ENCODE measurements around the gene ARHGEF11. TPM values are rescaled to one million over a fixed set of nuclear protein-coding genes. Genes with fewer than 3 reads are reported as not detected.

The ARHGEF11 gene
- total and polyA plus RNA-seq, 2 donors = 23.8 to 28.7 TPM

- no peaks in the 10 kb centered on the region for H3K36me3 ChIP-seq (ENCODE audit: insufficient read depth)
- 79% methylated on average over 12 of the region's 12 CpGs for WGBS
- DNase-seq (ENCODE audit: extremely low spot score) = no peak
- no peaks in the 10 kb centered on the region for H3K4me1 ChIP-seq (ENCODE audit: insufficient read depth)
- no peak overlapping the region for H3K27ac ChIP-seq (ENCODE audit: low read depth)
- H3K4me3 ChIP-seq (ENCODE audit: low read depth, low read length) = no peak overlapping the region
Measured at GRCh38 chr1:156898971-156899664, 146.4 kb downstream of the ARHGEF11 start.

GRCh38 chr1:156898161-156898566, 147.4 kb downstream of the ARHGEF11 start:
- H3K27ac ChIP-seq (ENCODE audit: low read depth) = no peak overlapping the region
- WGBS = 40% methylated on average over 12 of the region's 13 CpGs
- no peak overlapping the region for H3K4me3 ChIP-seq (ENCODE audit: low read depth, low read length)
- peaks cover 1% of the 10 kb centered on the region for H3K4me1 ChIP-seq (ENCODE audit: insufficient read depth)
- no peaks in the 10 kb centered on the region for H3K36me3 ChIP-seq (ENCODE audit: insufficient read depth)
- DNase-seq (ENCODE audit: extremely low spot score) = no peak

GRCh38 chr1:156897078-156897825, 148.3 kb downstream of the ARHGEF11 start:
- no peak overlapping the region for H3K4me3 ChIP-seq (ENCODE audit: low read depth, low read length)
- DNase-seq (ENCODE audit: extremely low spot score) = no peak
- H3K4me1 ChIP-seq (ENCODE audit: insufficient read depth) = peaks cover 3% of the 10 kb centered on the region
- no peaks in the 10 kb centered on the region for H3K36me3 ChIP-seq (ENCODE audit: insufficient read depth)
- 81% methylated on average over 14 of the region's 14 CpGs for WGBS
- no peak overlapping the region for H3K27ac ChIP-seq (ENCODE audit: low read depth)

DNA sequence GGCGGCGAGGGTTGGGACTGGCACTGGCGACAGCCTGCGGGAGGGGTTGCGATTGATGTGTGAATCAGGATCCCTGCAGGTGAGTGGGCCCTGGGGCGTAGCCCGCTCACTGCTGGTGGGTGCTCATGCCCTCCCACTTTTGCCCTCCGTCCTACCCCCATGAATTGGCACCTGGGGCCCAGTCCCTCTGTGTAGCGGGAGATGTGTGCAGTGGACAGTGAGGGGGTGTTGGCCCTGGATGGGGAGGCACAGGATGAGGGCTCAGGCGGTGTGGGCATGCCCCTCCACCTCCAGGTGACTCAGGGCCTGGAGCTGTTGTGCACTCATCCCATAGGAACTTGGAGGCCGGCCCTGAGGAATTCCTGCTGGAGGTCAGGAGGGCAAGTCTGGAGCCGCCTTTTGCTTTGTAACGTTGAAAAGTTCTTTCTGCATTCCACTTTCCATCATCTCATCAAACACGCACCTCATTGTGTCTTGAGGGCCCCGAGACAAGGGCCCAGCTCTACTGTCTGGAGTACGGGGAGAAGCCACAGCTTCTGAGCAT, 149.0 kb downstream of the ARHGEF11 start:
- no peak for DNase-seq (ENCODE audit: extremely low spot score)
- no peaks in the 10 kb centered on the region for H3K36me3 ChIP-seq (ENCODE audit: insufficient read depth)
- peaks cover 3% of the 10 kb centered on the region for H3K4me1 ChIP-seq (ENCODE audit: insufficient read depth)
- 81% methylated on average over 16 of the region's 16 CpGs for whole genome bisulfite sequencing
- H3K4me3 ChIP-seq (ENCODE audit: low read depth, low read length) = no peak overlapping the region
- no peak overlapping the region for H3K27ac ChIP-seq (ENCODE audit: low read depth)

DNA sequence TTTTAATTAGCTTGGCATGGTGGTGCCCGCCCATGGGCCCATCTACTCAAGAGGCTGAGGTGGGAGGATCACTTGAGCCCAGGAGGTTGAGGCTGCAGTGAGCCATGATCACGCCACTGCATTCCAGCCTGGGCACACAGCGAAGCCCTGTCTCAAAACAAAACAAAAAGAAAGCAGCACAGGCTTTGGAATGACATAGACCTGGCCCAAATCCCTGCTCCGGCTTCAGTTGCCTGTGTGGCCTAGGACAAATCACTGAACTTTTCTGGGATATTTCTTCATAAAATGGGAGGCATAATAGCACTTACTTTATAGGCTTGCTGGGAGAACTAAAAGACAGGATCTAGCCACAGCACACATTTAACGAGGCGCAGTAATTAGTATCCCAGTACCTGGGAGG, 149.6 kb downstream of the ARHGEF11 start:
- 86% methylated on average over 6 of the region's 6 CpGs for WGBS
- Histone ChIP-seq H3K4me3 (ENCODE audit: low read depth, low read length) (no peak overlapping the region), H3K27ac (ENCODE audit: low read depth) (no peak overlapping the region), H3K36me3 (ENCODE audit: insufficient read depth) (no peaks in the 10 kb centered on the region), H3K4me1 (ENCODE audit: insufficient read depth) (peaks cover 3% of the 10 kb centered on the region)
- no peak for DNase-seq (ENCODE audit: extremely low spot score)

- H3K4me1 ChIP-seq (ENCODE audit: insufficient read depth) = peaks cover 3% of the 10 kb centered on the region
Measured at GRCh38 chr1:156895455-156895812, 150.1 kb downstream of the ARHGEF11 start.

DNA sequence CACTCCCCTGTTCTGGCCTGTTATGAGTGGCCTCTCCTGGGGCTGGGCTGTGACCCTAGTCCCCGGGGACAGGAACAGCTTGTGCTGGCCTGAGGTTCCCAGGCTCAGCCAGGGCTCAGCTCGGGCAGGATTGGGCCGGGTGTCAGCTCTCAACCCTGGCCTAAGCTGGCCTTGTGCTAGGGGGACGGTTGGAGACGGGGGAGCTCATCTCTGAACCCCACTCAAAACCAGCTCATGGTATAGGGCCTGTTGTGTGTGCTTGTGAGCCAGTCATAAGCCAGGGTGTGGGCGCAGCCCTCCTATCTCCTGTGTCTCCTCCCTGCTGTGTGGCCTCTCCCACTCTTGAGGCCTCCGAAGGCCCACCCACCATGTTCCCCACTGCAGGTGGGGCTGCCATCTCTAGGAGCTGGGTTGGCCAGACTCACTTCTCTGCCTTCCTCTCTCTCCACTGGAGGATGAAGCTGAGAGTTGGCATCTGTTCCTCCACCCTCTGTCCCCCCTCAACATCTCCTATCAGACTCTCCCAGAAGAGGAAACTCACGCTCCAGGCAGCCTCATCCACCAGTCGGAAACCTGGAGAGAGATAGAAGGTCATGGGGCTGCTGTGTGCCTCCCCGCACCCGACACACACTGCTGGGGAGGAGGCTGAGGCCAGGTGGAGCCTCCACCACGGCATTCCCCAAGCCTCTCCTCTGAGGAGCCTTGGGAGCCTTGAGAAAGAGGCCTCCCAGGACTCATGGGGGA, 150.7 kb downstream of the ARHGEF11 start:
- no peak for DNase-seq (ENCODE audit: extremely low spot score)
- peaks cover 3% of the 10 kb centered on the region for H3K4me1 ChIP-seq (ENCODE audit: insufficient read depth)
- H3K36me3 ChIP-seq (ENCODE audit: insufficient read depth) = no peaks in the 10 kb centered on the region
- H3K4me3 ChIP-seq (ENCODE audit: low read depth, low read length) = no peak overlapping the region
- H3K27ac ChIP-seq (ENCODE audit: low read depth) = peak overlapping the region; percentile 25
- 54% methylated on average over 12 of the region's 12 CpGs for WGBS

More at GRCh38 chr1:156895455-156895812, 150.1 kb downstream of the ARHGEF11 start:
- 74% methylated on average over 4 of the region's 4 CpGs for WGBS
- no peak for DNase-seq (ENCODE audit: extremely low spot score)
- Histone ChIP-seq H3K4me3 (ENCODE audit: low read depth, low read length) (no peak overlapping the region), H3K36me3 (ENCODE audit: insufficient read depth) (no peaks in the 10 kb centered on the region), H3K27ac (ENCODE audit: low read depth) (peak overlapping the region; percentile 25)

DNA sequence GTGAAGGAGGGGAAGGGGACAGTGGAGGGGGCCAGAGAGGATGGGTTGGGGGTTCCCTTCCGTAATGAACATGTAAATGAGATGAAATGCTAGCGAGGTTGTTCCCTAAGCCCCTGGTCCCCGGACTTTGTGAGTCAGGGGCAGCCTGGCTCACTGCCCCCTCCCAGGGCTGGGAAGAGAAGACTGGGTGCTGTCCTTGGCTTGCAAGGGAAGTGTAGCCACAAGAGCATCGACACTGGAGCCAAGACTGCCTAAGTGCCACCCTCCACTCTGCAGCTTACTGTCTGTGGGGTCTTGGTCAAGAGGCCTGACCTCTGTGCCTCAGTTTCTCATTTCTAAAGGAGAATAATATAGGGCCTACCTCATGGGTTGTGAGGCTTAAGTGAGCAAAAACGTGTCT, 151.5 kb downstream of the ARHGEF11 start:
- no peak for DNase-seq (ENCODE audit: extremely low spot score)
- peaks cover 3% of the 10 kb centered on the region for H3K4me1 ChIP-seq (ENCODE audit: insufficient read depth)
- H3K36me3 ChIP-seq (ENCODE audit: insufficient read depth) = no peaks in the 10 kb centered on the region
- WGBS = 35% methylated on average over 5 of the region's 5 CpGs
- peak overlapping the region; percentile 43 for H3K4me3 ChIP-seq (ENCODE audit: low read depth, low read length)
- peak overlapping the region; percentile 65 for H3K27ac ChIP-seq (ENCODE audit: low read depth)

GRCh38 chr1:156893048-156893953, 152.2 kb downstream of the ARHGEF11 start, which contains the start of gene PEAR1:
PEAR1 (plus strand) TSS chr1:156893718; CDS start chr1:156903927, 10,209 bp downstream.
- Histone ChIP-seq H3K4me3 (ENCODE audit: low read depth, low read length) (peak within 1 kb of the TSS; percentile 43), H3K4me1 (ENCODE audit: insufficient read depth) (peaks cover 3% of the 10 kb centered on the region), H3K27ac (ENCODE audit: low read depth) (peak within 1 kb of the TSS; percentile 65), H3K36me3 (ENCODE audit: insufficient read depth) (no peaks in the 10 kb centered on the region)
- WGBS = 13% methylated on average over 60 of the region's 60 CpGs
- no peak for DNase-seq (ENCODE audit: extremely low spot score)

GRCh38 chr1:156892190-156893047, 153.1 kb downstream of the ARHGEF11 start:
- H3K36me3 ChIP-seq (ENCODE audit: insufficient read depth) = no peaks in the 10 kb centered on the region
- WGBS = 8% methylated on average over 48 of the region's 48 CpGs
- peaks cover 3% of the 10 kb centered on the region for H3K4me1 ChIP-seq (ENCODE audit: insufficient read depth)
- H3K4me3 ChIP-seq (ENCODE audit: low read depth, low read length) = no peak overlapping the region
- peak; percentile 66 for DNase-seq (ENCODE audit: extremely low spot score)
- no peak overlapping the region for H3K27ac ChIP-seq (ENCODE audit: low read depth)

DNA sequence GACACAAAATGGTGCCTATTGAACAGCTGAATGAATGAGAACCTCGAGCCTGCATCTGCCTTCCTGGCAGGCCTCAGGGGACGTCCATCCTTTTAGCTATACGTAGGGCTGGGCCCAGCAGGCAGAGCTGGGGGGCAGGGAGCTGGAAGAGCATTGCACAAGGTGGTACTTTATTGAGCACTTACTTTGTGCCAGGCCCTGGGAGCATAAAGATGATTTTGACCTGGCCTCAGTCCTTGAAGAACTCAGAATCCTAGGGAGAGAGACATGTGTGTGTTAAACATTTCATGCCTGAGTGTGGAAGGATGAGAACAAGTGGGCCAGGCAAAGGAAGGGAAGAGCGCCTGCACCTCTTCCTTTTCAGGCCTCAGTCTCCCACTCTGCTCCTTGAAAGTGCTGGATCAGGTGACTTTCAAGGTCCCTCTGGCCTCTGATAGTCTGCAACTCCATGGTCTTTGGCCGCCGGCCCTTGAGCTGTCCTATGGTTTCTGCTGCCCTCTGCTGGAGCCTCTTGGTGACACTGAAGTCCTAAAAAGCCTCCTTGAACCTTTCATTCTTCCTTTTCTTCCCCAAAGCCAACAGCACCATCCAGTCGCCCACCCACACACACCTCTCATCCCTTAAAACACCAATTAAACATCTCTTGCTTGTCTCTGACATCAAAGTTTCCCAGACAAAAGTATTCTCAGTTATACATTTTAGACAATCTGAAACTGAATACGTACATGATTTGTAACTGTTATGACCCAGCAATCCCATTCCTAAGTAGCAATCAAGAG, 155.6 kb downstream of the ARHGEF11 start:
- peak; percentile 60 for DNase-seq (ENCODE audit: extremely low spot score)
- H3K4me1 ChIP-seq (ENCODE audit: insufficient read depth) = peaks cover 3% of the 10 kb centered on the region
- 44% methylated on average over 8 of the region's 8 CpGs for WGBS
- no peaks in the 10 kb centered on the region for H3K36me3 ChIP-seq (ENCODE audit: insufficient read depth)
- no peak overlapping the region for H3K27ac ChIP-seq (ENCODE audit: low read depth)
- no peak overlapping the region for H3K4me3 ChIP-seq (ENCODE audit: low read depth, low read length)

Measured in urinary bladder (tissue), 4 donors.